ENCODE data around the gene MAPK4.

- TF ChIP-seq, protein P1, sequence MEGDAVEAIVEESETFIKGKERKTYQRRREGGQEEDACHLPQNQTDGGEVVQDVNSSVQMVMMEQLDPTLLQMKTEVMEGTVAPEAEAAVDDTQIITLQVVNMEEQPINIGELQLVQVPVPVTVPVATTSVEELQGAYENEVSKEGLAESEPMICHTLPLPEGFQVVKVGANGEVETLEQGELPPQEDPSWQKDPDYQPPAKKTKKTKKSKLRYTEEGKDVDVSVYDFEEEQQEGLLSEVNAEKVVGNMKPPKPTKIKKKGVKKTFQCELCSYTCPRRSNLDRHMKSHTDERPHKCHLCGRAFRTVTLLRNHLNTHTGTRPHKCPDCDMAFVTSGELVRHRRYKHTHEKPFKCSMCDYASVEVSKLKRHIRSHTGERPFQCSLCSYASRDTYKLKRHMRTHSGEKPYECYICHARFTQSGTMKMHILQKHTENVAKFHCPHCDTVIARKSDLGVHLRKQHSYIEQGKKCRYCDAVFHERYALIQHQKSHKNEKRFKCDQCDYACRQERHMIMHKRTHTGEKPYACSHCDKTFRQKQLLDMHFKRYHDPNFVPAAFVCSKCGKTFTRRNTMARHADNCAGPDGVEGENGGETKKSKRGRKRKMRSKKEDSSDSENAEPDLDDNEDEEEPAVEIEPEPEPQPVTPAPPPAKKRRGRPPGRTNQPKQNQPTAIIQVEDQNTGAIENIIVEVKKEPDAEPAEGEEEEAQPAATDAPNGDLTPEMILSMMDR (conservative IDR thresholded peaks at IDR 0.05): no peak
- TF ChIP-seq ZFX (IDR thresholded peaks at IDR 0.05): no peak
Measured at GRCh38 chr18:50656396-50656795, 96.5 kb downstream of the MAPK4 start.

All from C4-2B (cell line).